GM21381 (cell line): ENCODE results near the gene NDUFV3.
"Not testable (repeated sequence)": the region's sequence is repeated elsewhere in the genome, so short reads cannot be mapped to it uniquely, and the experiment has no call there.

Experiments used
- ATAC-seq: cut with Tn5 transposase; IDR thresholded peaks from one replicate; pipeline ENCODE4 v1.9.1; 2021; ENCODE audit warnings: mild to moderate bottlenecking, moderate library complexity; ENCODE audit not compliant: unreplicated experiment

NDUFV3 gene

DNA sequence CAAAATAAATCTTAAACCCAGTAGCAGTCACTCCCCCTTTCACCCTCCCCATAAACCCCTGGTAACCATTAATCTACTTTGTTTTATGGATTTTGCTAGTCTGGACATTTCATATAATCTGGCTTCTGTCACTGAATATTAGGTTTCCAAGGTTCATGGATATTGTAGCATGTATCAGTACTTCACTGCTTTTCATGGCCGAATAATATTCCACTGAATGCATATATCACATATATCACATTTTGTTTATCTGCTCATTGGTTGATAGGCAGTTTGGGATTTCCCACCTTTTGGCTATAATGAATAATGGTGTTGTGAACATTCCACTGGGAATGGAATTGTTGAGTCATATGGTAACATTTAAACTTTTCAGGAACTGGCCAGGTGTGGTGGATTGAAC is 9.2 kb upstream of the NDUFV3 start:
- no peak for ATAC-seq

- ATAC-seq = no peak
These were observed 5.8 kb upstream of the NDUFV3 start for GRCh38 chr21:42887326-42887725.

DNA sequence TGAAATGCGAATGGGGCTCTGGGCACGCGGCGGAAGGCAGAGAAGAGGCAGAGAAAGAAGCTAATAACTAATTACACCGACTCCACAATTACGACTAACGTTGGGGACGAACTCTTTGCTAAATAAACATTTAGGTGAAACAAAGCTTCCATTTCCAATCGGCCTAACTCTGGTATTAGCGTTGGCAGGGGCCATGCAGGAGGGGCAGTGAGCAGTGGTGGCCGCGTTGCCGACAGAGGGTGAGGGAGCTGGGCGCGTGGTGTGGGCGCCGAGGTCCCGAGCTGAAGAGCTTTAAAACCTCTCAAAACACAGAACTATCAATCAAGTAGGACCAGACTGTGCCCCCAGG is 553 bp upstream of the NDUFV3 start:
- ATAC-seq = peak; percentile 4

- no peak for ATAC-seq
These were observed 7.3 kb downstream of the NDUFV3 start for GRCh38 chr21:42900446-42900845.

DNA sequence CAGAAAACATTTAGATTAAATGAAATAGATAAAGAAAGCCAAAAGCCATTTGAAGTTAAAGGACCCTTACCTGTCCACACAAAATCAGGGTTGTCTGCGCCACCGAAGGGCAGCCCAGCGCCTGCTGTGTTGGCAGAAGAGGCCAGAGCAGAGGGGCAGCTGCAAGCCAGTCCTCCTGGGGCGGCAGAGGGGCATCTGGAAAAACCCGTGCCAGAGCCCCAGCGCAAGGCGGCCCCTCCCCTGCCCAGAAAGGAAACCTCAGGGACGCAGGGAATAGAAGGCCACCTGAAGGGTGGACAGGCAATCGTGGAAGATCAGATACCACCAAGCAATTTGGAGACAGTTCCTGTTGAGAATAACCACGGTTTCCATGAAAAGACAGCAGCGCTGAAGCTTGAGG is 10.7 kb downstream of the NDUFV3 start:
- no peak for ATAC-seq

GRCh38 chr21:42905195-42905594 is 12.1 kb downstream of the NDUFV3 start:
- no peak for ATAC-seq

- ATAC-seq = no peak
These were observed 13.1 kb downstream of the NDUFV3 start for GRCh38 chr21:42906233-42906632.

DNA sequence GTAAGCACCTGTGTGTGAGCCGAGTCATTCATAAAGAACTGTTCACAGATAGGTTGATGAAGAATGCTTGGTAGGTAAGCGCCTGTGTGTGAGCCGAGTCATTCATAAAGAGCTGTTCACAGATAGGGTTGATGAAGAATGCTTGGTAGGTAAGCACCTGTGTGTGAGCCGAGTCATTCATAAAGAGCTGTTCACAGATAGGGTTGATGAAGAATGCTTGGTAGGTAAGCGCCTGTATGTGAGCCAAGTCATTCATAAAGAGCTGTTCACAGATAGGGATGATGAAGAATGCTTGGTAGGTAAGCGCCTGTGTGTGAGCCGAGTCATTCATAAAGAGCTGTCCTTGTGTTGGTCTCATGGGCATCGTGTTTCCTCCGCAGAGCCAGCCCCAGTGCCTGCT is 15.4 kb downstream of the NDUFV3 start:
- not testable (repeated sequence) for ATAC-seq

DNA sequence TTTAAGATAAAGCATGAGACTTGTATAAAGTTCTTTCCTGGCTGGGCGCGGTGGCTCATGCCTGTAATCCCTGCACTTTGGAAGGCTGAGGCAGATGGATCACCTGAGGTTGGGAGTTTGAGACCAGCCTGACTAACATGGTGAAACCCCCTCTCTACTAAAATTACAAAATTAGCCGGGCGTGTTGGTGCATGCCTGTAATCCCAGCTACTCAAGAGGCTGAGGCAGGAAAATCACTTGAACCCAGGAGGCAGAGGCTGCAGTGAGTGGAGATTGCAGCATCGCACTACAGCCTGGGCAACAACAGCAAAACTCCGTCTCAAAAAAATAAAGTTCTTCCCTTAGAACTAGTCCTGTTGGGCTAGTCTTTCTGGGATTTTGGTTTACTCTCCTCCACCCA is 18.8 kb downstream of the NDUFV3 start:
- ATAC-seq = not testable (repeated sequence)

GRCh38 chr21:42913476-42913875 is 20.4 kb downstream of the NDUFV3 start:
- ATAC-seq = no peak

GRCh38 chr21:42918291-42918690 is 25.2 kb downstream of the NDUFV3 start:
- ATAC-seq = no peak

GRCh38 chr21:42921927-42922326 is 28.8 kb downstream of the NDUFV3 start:
- no peak for ATAC-seq

GRCh38 chr21:42922918-42923317 is 29.8 kb downstream of the NDUFV3 start:
- no peak for ATAC-seq

- no peak for ATAC-seq
These were observed 30.7 kb downstream of the NDUFV3 start for GRCh38 chr21:42923553-42924432.

DNA sequence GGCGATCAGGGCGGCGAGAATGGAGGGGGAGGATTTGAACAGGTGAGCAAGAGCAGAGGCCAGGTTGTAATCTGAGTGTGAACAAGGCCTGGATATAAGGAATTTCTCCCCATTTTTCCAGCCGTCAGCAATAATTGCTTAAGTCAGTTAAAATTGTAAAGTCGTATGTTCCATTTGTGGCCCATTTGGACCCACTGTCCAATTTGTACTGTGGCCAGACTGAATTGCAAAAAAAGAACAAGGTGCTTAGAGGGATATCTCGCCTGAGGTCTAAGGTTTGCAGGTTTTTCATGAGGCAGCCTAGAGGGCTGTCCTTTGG is 31.3 kb downstream of the NDUFV3 start:
- ATAC-seq = no peak

GRCh38 chr21:42925114-42925926 is 32.2 kb downstream of the NDUFV3 start, which contains the start of gene ERVH48-1:
Gene ERVH48-1 (minus strand): TSS chr21:42925630. CDS start chr21:42919006, 6,624 bp downstream.
- no peak for ATAC-seq

- not testable (repeated sequence) for ATAC-seq
These were observed 34.5 kb downstream of the NDUFV3 start for GRCh38 chr21:42927474-42928200.

DNA sequence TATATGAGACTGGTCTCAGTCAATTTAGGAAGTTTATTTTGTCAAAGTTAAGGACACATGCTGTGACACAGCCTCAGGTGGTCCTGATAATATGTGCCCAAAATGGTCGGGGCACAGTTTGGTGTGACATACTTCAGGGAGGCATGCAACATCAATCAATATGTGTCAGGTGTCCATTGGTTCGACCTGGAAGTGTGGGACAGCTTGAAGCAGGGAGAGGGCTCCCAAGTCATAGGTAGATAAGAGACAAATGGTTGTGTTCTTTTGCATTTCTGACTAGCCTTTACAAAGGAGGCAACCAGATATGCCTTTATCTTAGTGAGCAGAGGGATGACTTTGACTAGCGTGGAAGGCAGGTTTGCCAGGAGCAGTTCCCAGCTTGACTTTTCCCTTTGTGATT is 36.9 kb downstream of the NDUFV3 start:
- ATAC-seq = no peak

- no peak for ATAC-seq
These were observed 38.6 kb downstream of the NDUFV3 start for GRCh38 chr21:42931560-42932235.

- ATAC-seq = not testable (repeated sequence)
These were observed 39.4 kb downstream of the NDUFV3 start for GRCh38 chr21:42932378-42933136.
